ENCODE results near the gene ZSWIM1. TPM values are rescaled to one million over a fixed set of nuclear protein-coding genes. Genes with fewer than 3 reads are reported as not detected.

ZSWIM1 gene
- total and polyA plus RNA-seq, 10 of the 15 experiments (the other 5 are each of a cell fraction or from before 2014, with no cell fraction given), result 2.4 to 16.0 (median 9.8) TPM

- H3K9me3 ChIP-seq (replicated peaks; ENCODE audit: control insufficient read depth, insufficient read depth, low read length), result no peaks in the 10 kb centered on the region
- peaks cover 4% of the 10 kb centered on the region for H3K79me2 ChIP-seq (ENCODE audit: control insufficient read depth, insufficient read depth, low read length)
- H3K4me1 ChIP-seq (ENCODE audit: control insufficient read depth, insufficient read depth, low read length), result peaks cover 22% of the 10 kb centered on the region
- SMC1A ChIA-PET (ENCODE audit: uncharacterized antibody, unreplicated experiment), result interaction anchor here (1.1 to 2.8 kb wide), 8 partner anchors 9 to 93 kb away, joined by 3 to 12 read pairs (median 4); partner anchors contain the start of genes PLTP and ZSWIM1
- RAD21 ChIA-PET (ENCODE audit: unreplicated experiment), result interaction anchor here (1.0 to 3.4 kb wide), 6 partner anchors 10 to 78 kb away, joined by 3 to 25 read pairs (median 6); partner anchors contain the start of gene ZSWIM1
- FAIRE-seq, result peak; percentile 91
- intact Hi-C loops (cut with micrococcal nuclease; ENCODE audit: unreplicated experiment) (loop anchor here (1.0 to 5.0 kb wide), 4 partner anchors 19 to 81 kb away; partner anchors contain the start of genes ACOT8, PCIF1, ZNF335 and ZSWIM3), in situ Hi-C loops (cut with MboI) (no loop called here)
- H3K4me3 ChIP-seq, result peak within 1 kb of the TSS; percentile 83
- 1% methylated on average over 78 of the region's 78 CpGs for WGBS (ENCODE audit: insufficient coverage, insufficient replicate concordance, low lambda C conversion rate, missing lambda C conversion rate)
- POLR2A ChIA-PET, result interaction anchor here (0.5 to 2.4 kb wide), 10 partner anchors 10 to 79 kb away, joined by 3 to 19 read pairs (median 4); partner anchors contain the start of genes PCIF1 and ZSWIM1
- BruUV-seq (replicated peaks), result no TSS peak
- CTCF ChIA-PET, result interaction anchor here (0.8 to 3.0 kb wide), 9 partner anchors 10 to 92 kb away, joined by 4 to 38 read pairs (median 5); partner anchors contain the start of genes PCIF1, UBE2C and ZSWIM1
- peaks cover 0 to 4% of the 10 kb centered on the region in 2 experiments; a peak in 2 of 4 replicates for H3K36me3 ChIP-seq (ENCODE audit: control insufficient read depth in 2 of 2, insufficient read depth in 2 of 2, low read length in 1 of 2)
- ATAC-seq, result peak; percentile 87
- H3K27me3 ChIP-seq (replicated peaks in 1 of 2; ENCODE audit: control insufficient read depth in 2 of 2, insufficient read depth in 2 of 2, low read length in 1 of 2), result no peaks in the 10 kb centered on the region
- H2AFZ ChIP-seq (ENCODE audit: control insufficient read depth, low read depth, low read length), result peak within 1 kb of the TSS; percentile 87
- H3K9ac ChIP-seq (ENCODE audit: control insufficient read depth, insufficient read depth, low read length), result peak within 1 kb of the TSS; percentile 81
- no peaks in the 10 kb centered on the region for H4K20me1 ChIP-seq (ENCODE audit: control insufficient read depth, insufficient read depth)
- peak within 1 kb of the TSS; percentile 75 for H3K27ac ChIP-seq (ENCODE audit: control insufficient read depth, insufficient read depth)
- DNase-seq (ENCODE audit: low read depth, low spot score), result peak; percentile 51
- H3K4me2 ChIP-seq (ENCODE audit: control insufficient read depth, insufficient read depth), result peak within 1 kb of the TSS; percentile 98
- TF ChIP-seq ETV6 (conservative IDR thresholded peaks at IDR 0.05 in 1 of 2, IDR thresholded peaks at IDR 0.05 in 1 of 2; ENCODE audit: borderline replicate concordance in 1 of 2, low read depth in 1 of 2) (peak in 1 of 2 experiments; percentile 54; a peak in 1 of 4 replicates), NR2C1 (IDR thresholded peaks at IDR 0.05) (peak; percentile 80), SP1 (IDR thresholded peaks at IDR 0.05; ENCODE audit: low read depth, low read length) (peak; percentile 83), CTCF (IDR thresholded peaks at IDR 0.05 in 2 of 3, conservative IDR thresholded peaks at IDR 0.05 in 1 of 3; ENCODE audit: control insufficient read depth in 2 of 3, extremely low read depth in 1 of 3, insufficient read depth in 1 of 3, low read depth in 3 of 3, low read length in 3 of 3) (peak in 1 of 3 experiments; percentile 26; a peak in 1 of 6 replicates), RBBP5 (conservative IDR thresholded peaks at IDR 0.05) (no peak), TBL1XR1 (IDR thresholded peaks at IDR 0.05; ENCODE audit: low read depth, low read length) (peak; percentile 78; the same call in 1 of the 2 replicates), YY1 (IDR thresholded peaks at IDR 0.05; ENCODE audit: low read depth, low read length) (peak; percentile 92), ZNF217 (IDR thresholded peaks at IDR 0.05) (no peak), STAT3 (IDR thresholded peaks at IDR 0.05; ENCODE audit: low read depth, low read length) (no peak), JUNB (IDR thresholded peaks at IDR 0.05) (no peak), NR2C2 (IDR thresholded peaks at IDR 0.05; ENCODE audit: borderline replicate concordance, control insufficient read depth, insufficient read length, low read depth) (no peak), ESRRA (IDR thresholded peaks at IDR 0.05; ENCODE audit: low read length) (peak; percentile 75; the same call in 1 of the 2 replicates), PBX3 (IDR thresholded peaks at IDR 0.05; ENCODE audit: insufficient replicate concordance, low read depth, low read length) (peak; percentile 5), USF1 (IDR thresholded peaks at IDR 0.05; ENCODE audit: borderline replicate concordance, extremely low read length, insufficient read depth, low read depth, low read length) (peak; percentile 99), MYC (IDR thresholded peaks at IDR 0.05; ENCODE audit: insufficient read depth, insufficient read length, insufficient replicate concordance, low read length, severe bottlenecking) (no peak)
These were observed 10.3 kb downstream of the ZSWIM1 start, which contains the start of the genes CTSA and NEURL2 for GRCh38 chr20:45890985-45891983. CTSA (plus strand) TSS chr20:45891335; CDS start chr20:45891569, 234 bp downstream. NEURL2 (minus strand) TSS chr20:45891208; CDS start chr20:45890991, 217 bp downstream.

Measured in GM12878 (cell line).